ENCODE data around the gene KRTAP10-6.
"Not testable (repeated sequence)": the region's sequence is repeated elsewhere in the genome, so short reads cannot be mapped to it uniquely, and the experiment has no call there.

Gene KRTAP10-6

GRCh38 chr21:44592446-44593311 lies at the start of gene KRTAP10-6:
Gene KRTAP10-6 (minus strand): TSS chr21:44592505. CDS start chr21:44592484, 21 bp downstream.
- Histone ChIP-seq H3K36me3 (replicated peaks) (no peaks in the 10 kb centered on the region), H3K4me3 (ENCODE audit: low read depth, low read length) (no peak within 1 kb of the TSS), H3K27ac (no peak within 1 kb of the TSS), H3K27me3 (replicated peaks) (peaks cover 11% of the 10 kb centered on the region)
- no peak for DNase-seq
- in situ Hi-C loops (cut with HindIII; ENCODE audit: low pct_ligation_motif_present, low sequenced_read_pairs) = no loop called here
- no peak for TF ChIP-seq CTCF (IDR thresholded peaks at IDR 0.05; ENCODE audit: low read depth, low read length, missing control alignments)

- TF ChIP-seq CTCF (IDR thresholded peaks at IDR 0.05; ENCODE audit: low read depth, low read length, missing control alignments) = no peak
- no peak overlapping the region for H3K4me3 ChIP-seq (ENCODE audit: low read depth, low read length)
- DNase-seq = no peak
- in situ Hi-C loops (cut with HindIII; ENCODE audit: low pct_ligation_motif_present, low sequenced_read_pairs) = no loop called here
- H3K27me3 ChIP-seq (replicated peaks) = no peaks in the 10 kb centered on the region
- no peaks in the 10 kb centered on the region for H3K36me3 ChIP-seq (replicated peaks)
- no peak overlapping the region for H3K27ac ChIP-seq
Measured at GRCh38 chr21:44640761-44641160, 48.5 kb upstream of the KRTAP10-6 start.

GRCh38 chr21:44639331-44639655 lies 47.0 kb upstream of the KRTAP10-6 start:
- DNase-seq = no peak
- Histone ChIP-seq H3K27ac (no peak overlapping the region), H3K27me3 (replicated peaks) (no peaks in the 10 kb centered on the region), H3K36me3 (replicated peaks) (no peaks in the 10 kb centered on the region), H3K4me3 (ENCODE audit: low read depth, low read length) (no peak overlapping the region)
- in situ Hi-C loops (cut with HindIII; ENCODE audit: low pct_ligation_motif_present, low sequenced_read_pairs) = no loop called here
- TF ChIP-seq CTCF (IDR thresholded peaks at IDR 0.05; ENCODE audit: low read depth, low read length, missing control alignments) = no peak

- DNase-seq; H3K36me3 ChIP-seq (replicated peaks); H3K27ac ChIP-seq; in situ Hi-C loops (cut with HindIII; ENCODE audit: low pct_ligation_motif_present, low sequenced_read_pairs); H3K4me3 ChIP-seq (ENCODE audit: low read depth, low read length); H3K27me3 ChIP-seq (replicated peaks): not testable (repeated sequence)
Measured at GRCh38 chr21:44638506-44639330, 46.4 kb upstream of the KRTAP10-6 start.

- H3K27ac ChIP-seq; H3K4me3 ChIP-seq (ENCODE audit: low read depth, low read length); DNase-seq; H3K36me3 ChIP-seq (replicated peaks); H3K27me3 ChIP-seq (replicated peaks); in situ Hi-C loops (cut with HindIII; ENCODE audit: low pct_ligation_motif_present, low sequenced_read_pairs): not testable (repeated sequence)
Measured at GRCh38 chr21:44637851-44638348, 45.6 kb upstream of the KRTAP10-6 start.

- in situ Hi-C loops (cut with HindIII; ENCODE audit: low pct_ligation_motif_present, low sequenced_read_pairs) = no loop called here
- TF ChIP-seq CTCF (IDR thresholded peaks at IDR 0.05; ENCODE audit: low read depth, low read length, missing control alignments) = no peak
Measured at GRCh38 chr21:44637018-44637850, 44.9 kb upstream of the KRTAP10-6 start, which contains the start of gene KRTAP10-10. Gene KRTAP10-10 (plus strand): TSS chr21:44637356. CDS start chr21:44637418, 62 bp downstream.

More at GRCh38 chr21:44637018-44637850, 44.9 kb upstream of the KRTAP10-6 start, which contains the start of gene KRTAP10-10:
- DNase-seq = no peak
- Histone ChIP-seq H3K27ac (no peak within 1 kb of the TSS), H3K36me3 (replicated peaks) (no peaks in the 10 kb centered on the region), H3K4me3 (ENCODE audit: low read depth, low read length) (no peak within 1 kb of the TSS), H3K27me3 (replicated peaks) (no peaks in the 10 kb centered on the region)

Measured in brain microvascular endothelial cell (primary cell).